Left colon (tissue), 2 donors: ENCODE data around the gene LRRC56. TPM values are rescaled to one million over a fixed set of nuclear protein-coding genes. Genes with fewer than 3 reads are reported as not detected.

Experiments used
- ATAC-seq: fragments of 200-7000 bp; cut with Tn5 transposase; one replicate; pipeline ENCODE4 v1.9.1; 2020; ENCODE audit warnings: mild to moderate bottlenecking, moderate library complexity
- DNase-seq, 2 donors: peaks; one replicate each; pipeline ENCODE4 v3.0.0-alpha.2; 2020
- intact Hi-C, 2 donors: fragments of 100-400 bp; cut with DNase I in 1 of 2; cut with micrococcal nuclease in 1 of 2; formaldehyde crosslinking; loops; one replicate each; pipeline versions ENCODE4 v1.11.2 to v1.14.0; 2022; cut with DNase I, micrococcal nuclease
- total RNA-seq, 2 donors: library from RNA; stranded (reverse); fragmentation: NEBNext Ultra II Directional; extraction: Animal tissue kit (Norgen Biotek cat#: 25700); gene quantifications; one replicate each; pipeline ENCODE4 v1.2.1, GENCODE V29; 2021
- donor health status: DM: no; HTN: no; CAD: no.
- donor health status: DM: yes; HTN: yes; CAD: no.

Gene LRRC56
- total RNA-seq, 2 donors from 2014 or later, result 3.7 to 4.7 TPM

- ATAC-seq (no peak), DNase-seq (no peak)
- intact Hi-C loops, result no loop called here
Observed at GRCh38 chr11:499201-500076, 37.9 kb upstream of the LRRC56 start.

GRCh38 chr11:501001-501682 is 36.2 kb upstream of the LRRC56 start:
- ATAC-seq (no peak), DNase-seq (no peak)
- intact Hi-C loops, result no loop called here

- DNase-seq, result no peak
- intact Hi-C loops, result no loop called here
- ATAC-seq, result no peak
Observed at GRCh38 chr11:501683-502287, 35.5 kb upstream of the LRRC56 start.

- no peak for ATAC-seq
- DNase-seq, result no peak
- intact Hi-C loops, result no loop called here
Observed at GRCh38 chr11:502288-503178, 34.8 kb upstream of the LRRC56 start.

GRCh38 chr11:503179-503981 is 33.9 kb upstream of the LRRC56 start:
- intact Hi-C loops, result no loop called here
- DNase-seq, result peak; percentile 43 to 55
- no peak for ATAC-seq

- ATAC-seq (no peak), DNase-seq (peak in 1 of 2 donors; percentile 48)
- intact Hi-C loops, result no loop called here
Observed at GRCh38 chr11:504053-504993, 33.0 kb upstream of the LRRC56 start.

GRCh38 chr11:504994-505344 is 32.4 kb upstream of the LRRC56 start:
- ATAC-seq (no peak), DNase-seq (no peak)
- intact Hi-C loops, result no loop called here

GRCh38 chr11:506238-506994 is 30.9 kb upstream of the LRRC56 start:
- intact Hi-C loops, result no loop called here
- ATAC-seq (peak; percentile 84), DNase-seq (peak; percentile 98 to 99)

- intact Hi-C loops, result no loop called here
Observed at GRCh38 chr11:506995-507726, 30.2 kb upstream of the LRRC56 start, which contains the start of gene RNH1. Gene RNH1, minus strand, starts transcription at chr11:507242. Its CDS starts 5,080 bp downstream, at chr11:502162.

GRCh38 chr11:507727-508515 is 29.4 kb upstream of the LRRC56 start:
- ATAC-seq, result no peak
- no peak for DNase-seq
- intact Hi-C loops, result no loop called here

More at GRCh38 chr11:506995-507726, 30.2 kb upstream of the LRRC56 start, which contains the start of gene RNH1:
- peak; percentile 86 for ATAC-seq
- DNase-seq, result peak; percentile 99 to 100

GRCh38 chr11:508956-509355 is 28.4 kb upstream of the LRRC56 start:
- DNase-seq (no peak), ATAC-seq (no peak)
- intact Hi-C loops, result no loop called here

- ATAC-seq (no peak), DNase-seq (no peak)
- intact Hi-C loops, result no loop called here
Observed at GRCh38 chr11:512761-513595, 24.3 kb upstream of the LRRC56 start.

- DNase-seq, result no peak
- no peak for ATAC-seq
- intact Hi-C loops, result no loop called here
Observed at GRCh38 chr11:514606-515005, 22.7 kb upstream of the LRRC56 start.

GRCh38 chr11:515131-515530 is 22.2 kb upstream of the LRRC56 start:
- ATAC-seq (no peak), DNase-seq (no peak)
- intact Hi-C loops, result no loop called here
